ENCODE measurements around the gene FABP2. TPM values are rescaled to one million over a fixed set of nuclear protein-coding genes. Genes with fewer than 3 reads are reported as not detected.
"Not testable (repeated sequence)": the region's sequence is repeated elsewhere in the genome, so short reads cannot be mapped to it uniquely, and the experiment has no call there.

The FABP2 gene
- total RNA-seq (2014; rRNA removed; shearing (Covaris generic)), result not detected in 2 replicates

- no peak for DNase-seq (ENCODE audit: low read depth)
Observed at GRCh38 chr4:119321921-119322687, at the start of gene FABP2. Gene FABP2, minus strand, starts transcription at chr4:119322138. Its CDS starts 36 bp downstream, at chr4:119322102.

GRCh38 chr4:119370951-119371683, 49.2 kb upstream of the FABP2 start:
- not testable (repeated sequence) for DNase-seq (ENCODE audit: low read depth)

GRCh38 chr4:119370392-119370791, 48.5 kb upstream of the FABP2 start:
- peak; percentile 60 for DNase-seq (ENCODE audit: low read depth)

GRCh38 chr4:119366802-119367201, 44.9 kb upstream of the FABP2 start:
- DNase-seq (ENCODE audit: low read depth), result not testable (repeated sequence)

GRCh38 chr4:119364203-119364602, 42.3 kb upstream of the FABP2 start:
- DNase-seq (ENCODE audit: low read depth), result not testable (repeated sequence)

- DNase-seq (ENCODE audit: low read depth), result not testable (repeated sequence)
Observed at GRCh38 chr4:119363372-119363771, 41.4 kb upstream of the FABP2 start.

GRCh38 chr4:119362413-119362812, 40.5 kb upstream of the FABP2 start:
- DNase-seq (ENCODE audit: low read depth), result not testable (repeated sequence)

- not testable (repeated sequence) for DNase-seq (ENCODE audit: low read depth)
Observed at GRCh38 chr4:119359873-119360272, 37.9 kb upstream of the FABP2 start.

- not testable (repeated sequence) for DNase-seq (ENCODE audit: low read depth)
Observed at GRCh38 chr4:119356796-119357195, 34.9 kb upstream of the FABP2 start.

GRCh38 chr4:119356041-119356440, 34.1 kb upstream of the FABP2 start:
- not testable (repeated sequence) for DNase-seq (ENCODE audit: low read depth)

- DNase-seq (ENCODE audit: low read depth), result not testable (repeated sequence)
Observed at GRCh38 chr4:119353364-119353763, 31.4 kb upstream of the FABP2 start.

GRCh38 chr4:119348169-119348568, 26.2 kb upstream of the FABP2 start:
- not testable (repeated sequence) for DNase-seq (ENCODE audit: low read depth)

- DNase-seq (ENCODE audit: low read depth), result not testable (repeated sequence)
Observed at GRCh38 chr4:119343293-119343692, 21.4 kb upstream of the FABP2 start.

- DNase-seq (ENCODE audit: low read depth), result not testable (repeated sequence)
Observed at GRCh38 chr4:119339895-119340294, 18.0 kb upstream of the FABP2 start.

- no peak for DNase-seq (ENCODE audit: low read depth)
Observed at GRCh38 chr4:119337010-119337409, 15.1 kb upstream of the FABP2 start.

GRCh38 chr4:119336332-119336979, 14.5 kb upstream of the FABP2 start:
- not testable (repeated sequence) for DNase-seq (ENCODE audit: low read depth)

- no peak for DNase-seq (ENCODE audit: low read depth)
Observed at GRCh38 chr4:119329835-119330620, 8.1 kb upstream of the FABP2 start.

GRCh38 chr4:119328695-119329094, 6.8 kb upstream of the FABP2 start:
- no peak for DNase-seq (ENCODE audit: low read depth)

- no peak for DNase-seq (ENCODE audit: low read depth)
Observed at GRCh38 chr4:119317990-119318389, 3.9 kb downstream of the FABP2 start.

GRCh38 chr4:119315036-119315435, 6.9 kb downstream of the FABP2 start:
- no peak for DNase-seq (ENCODE audit: low read depth)

- DNase-seq (ENCODE audit: low read depth), result peak; percentile 2
Observed at GRCh38 chr4:119314356-119314755, 7.6 kb downstream of the FABP2 start.
